AG04449 (cell line): ENCODE data around the gene PCDH8.

Source experiments
- CTCF ChIA-PET: fragments of 350-600 bp; formaldehyde crosslinking; extraction: SDS; loops from one replicate; lab custom pipeline; 2021; ENCODE audit warnings: antibody characterized with exemption; lab: Yijun Ruan, JAX
- POLR2A ChIA-PET: fragments of 400-600, 350-600 bp; formaldehyde crosslinking; extraction: SDS; loops from one replicate; lab custom pipeline; 2020; ENCODE audit warnings: antibody characterized with exemption, inconsistent platforms; lab: Yijun Ruan, JAX
- DNase-seq: peaks from one replicate; pipeline ENCODE4 v3.0.0-alpha.2; 2010; ENCODE audit warnings: low read depth, low spot score
- H3K4me3 ChIP-seq: 2 replicates; pipeline ENCODE4 v1.5.1; 2011; ENCODE audit warnings: low read depth, mild to moderate bottlenecking, control low read depth, low read length
- TF ChIP-seq, protein P1 (sequence below): IDR thresholded peaks from one replicate; pipeline ENCODE4 v1.5.1; 2011; ENCODE audit warnings: mild to moderate bottlenecking, moderate library complexity, low read length, control low read depth, inconsistent platforms; ENCODE audit not compliant: insufficient read depth; ENCODE audit errors: missing control alignments

The PCDH8 gene

DNA sequence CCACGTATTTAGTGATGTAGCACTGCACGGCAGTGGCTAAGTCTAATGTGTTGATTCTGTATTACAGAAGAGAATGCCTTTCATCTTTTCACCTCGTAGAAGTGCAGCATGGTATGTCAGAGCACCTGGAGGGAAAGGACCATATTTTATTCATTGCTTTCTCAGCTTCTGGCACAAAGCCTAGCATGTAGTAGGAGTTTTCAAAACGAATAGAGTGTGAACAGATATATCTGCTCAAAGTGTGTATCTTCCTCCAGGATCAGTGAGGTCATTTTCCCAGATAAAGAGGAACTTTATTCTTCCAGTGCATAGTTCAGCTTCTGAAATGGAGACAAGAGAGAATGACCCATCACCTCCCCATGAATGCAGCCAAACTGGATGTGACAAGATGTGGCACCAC lies 21.2 kb upstream of the PCDH8 start:
- no peak for DNase-seq
- TF ChIP-seq, protein P1, sequence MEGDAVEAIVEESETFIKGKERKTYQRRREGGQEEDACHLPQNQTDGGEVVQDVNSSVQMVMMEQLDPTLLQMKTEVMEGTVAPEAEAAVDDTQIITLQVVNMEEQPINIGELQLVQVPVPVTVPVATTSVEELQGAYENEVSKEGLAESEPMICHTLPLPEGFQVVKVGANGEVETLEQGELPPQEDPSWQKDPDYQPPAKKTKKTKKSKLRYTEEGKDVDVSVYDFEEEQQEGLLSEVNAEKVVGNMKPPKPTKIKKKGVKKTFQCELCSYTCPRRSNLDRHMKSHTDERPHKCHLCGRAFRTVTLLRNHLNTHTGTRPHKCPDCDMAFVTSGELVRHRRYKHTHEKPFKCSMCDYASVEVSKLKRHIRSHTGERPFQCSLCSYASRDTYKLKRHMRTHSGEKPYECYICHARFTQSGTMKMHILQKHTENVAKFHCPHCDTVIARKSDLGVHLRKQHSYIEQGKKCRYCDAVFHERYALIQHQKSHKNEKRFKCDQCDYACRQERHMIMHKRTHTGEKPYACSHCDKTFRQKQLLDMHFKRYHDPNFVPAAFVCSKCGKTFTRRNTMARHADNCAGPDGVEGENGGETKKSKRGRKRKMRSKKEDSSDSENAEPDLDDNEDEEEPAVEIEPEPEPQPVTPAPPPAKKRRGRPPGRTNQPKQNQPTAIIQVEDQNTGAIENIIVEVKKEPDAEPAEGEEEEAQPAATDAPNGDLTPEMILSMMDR = no peak
- H3K4me3 ChIP-seq = no peak overlapping the region
- POLR2A ChIA-PET = no interaction called here
- CTCF ChIA-PET = no interaction called here

DNA sequence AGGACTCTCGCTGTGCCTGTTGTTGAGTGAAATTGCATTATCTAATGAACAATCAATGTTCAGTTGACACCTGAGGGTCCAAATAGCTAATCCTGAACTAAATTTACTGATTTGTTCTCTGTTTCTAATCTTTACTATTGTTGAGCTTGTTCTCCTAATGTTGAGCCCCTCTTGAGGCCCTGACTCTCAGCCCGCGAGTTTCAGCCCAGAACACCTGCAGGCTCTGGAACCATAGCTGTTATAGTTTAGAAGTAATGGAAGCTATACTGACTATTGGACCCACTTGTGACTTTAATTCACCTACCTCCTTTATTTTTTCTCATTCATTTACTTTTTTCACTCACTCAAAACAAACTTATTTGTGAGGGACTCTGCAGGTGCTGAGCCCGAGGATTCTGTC lies 20.6 kb upstream of the PCDH8 start:
- POLR2A ChIA-PET = no interaction called here
- DNase-seq = no peak
- no peak overlapping the region for H3K4me3 ChIP-seq
- TF ChIP-seq, protein P1 = no peak
- CTCF ChIA-PET = no interaction called here

DNA sequence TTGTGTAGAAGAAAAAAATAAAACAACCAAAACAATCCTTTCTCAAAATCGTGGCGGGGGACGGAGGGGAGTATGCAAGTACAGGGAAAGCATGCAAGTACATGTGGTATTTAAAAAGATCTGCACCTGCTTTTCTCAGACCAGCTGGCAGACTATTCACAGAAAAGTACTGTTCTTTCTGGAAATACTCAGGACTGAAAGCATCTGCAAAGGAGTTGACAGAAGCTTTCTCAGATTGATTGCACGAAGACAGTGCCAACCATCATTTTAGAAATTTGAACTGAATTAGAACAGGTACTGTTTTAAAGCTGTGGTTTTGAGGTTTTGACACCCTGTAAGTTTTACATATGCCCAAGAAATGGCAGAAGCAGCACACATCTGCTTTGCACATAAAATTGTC lies 19.8 kb upstream of the PCDH8 start:
- TF ChIP-seq, protein P1 = no peak
- POLR2A ChIA-PET = no interaction called here
- no peak for DNase-seq
- CTCF ChIA-PET = no interaction called here
- H3K4me3 ChIP-seq = no peak overlapping the region

DNA sequence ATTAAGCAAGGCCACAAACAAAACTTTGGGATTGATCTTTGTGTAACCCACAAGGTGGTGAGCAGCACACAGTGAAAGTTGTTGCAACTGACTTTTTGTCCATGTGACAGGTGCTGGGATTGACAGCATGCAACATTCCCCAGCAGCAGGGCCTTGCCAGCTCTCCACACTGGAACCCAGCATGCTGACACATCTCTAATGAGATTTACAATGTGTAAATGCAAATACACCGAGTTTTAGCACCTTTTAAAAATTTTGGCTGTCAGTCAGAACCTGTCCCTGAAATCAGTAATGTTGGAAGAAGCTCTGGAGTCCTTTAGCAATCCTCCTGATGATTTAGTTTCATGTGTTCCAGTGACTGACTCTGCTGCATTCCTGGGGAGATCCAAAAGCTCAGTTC lies 16.5 kb upstream of the PCDH8 start:
- ChIA-PET POLR2A (no interaction called here), CTCF (no interaction called here)
- no peak overlapping the region for H3K4me3 ChIP-seq
- no peak for DNase-seq
- TF ChIP-seq, protein P1 = no peak

DNA sequence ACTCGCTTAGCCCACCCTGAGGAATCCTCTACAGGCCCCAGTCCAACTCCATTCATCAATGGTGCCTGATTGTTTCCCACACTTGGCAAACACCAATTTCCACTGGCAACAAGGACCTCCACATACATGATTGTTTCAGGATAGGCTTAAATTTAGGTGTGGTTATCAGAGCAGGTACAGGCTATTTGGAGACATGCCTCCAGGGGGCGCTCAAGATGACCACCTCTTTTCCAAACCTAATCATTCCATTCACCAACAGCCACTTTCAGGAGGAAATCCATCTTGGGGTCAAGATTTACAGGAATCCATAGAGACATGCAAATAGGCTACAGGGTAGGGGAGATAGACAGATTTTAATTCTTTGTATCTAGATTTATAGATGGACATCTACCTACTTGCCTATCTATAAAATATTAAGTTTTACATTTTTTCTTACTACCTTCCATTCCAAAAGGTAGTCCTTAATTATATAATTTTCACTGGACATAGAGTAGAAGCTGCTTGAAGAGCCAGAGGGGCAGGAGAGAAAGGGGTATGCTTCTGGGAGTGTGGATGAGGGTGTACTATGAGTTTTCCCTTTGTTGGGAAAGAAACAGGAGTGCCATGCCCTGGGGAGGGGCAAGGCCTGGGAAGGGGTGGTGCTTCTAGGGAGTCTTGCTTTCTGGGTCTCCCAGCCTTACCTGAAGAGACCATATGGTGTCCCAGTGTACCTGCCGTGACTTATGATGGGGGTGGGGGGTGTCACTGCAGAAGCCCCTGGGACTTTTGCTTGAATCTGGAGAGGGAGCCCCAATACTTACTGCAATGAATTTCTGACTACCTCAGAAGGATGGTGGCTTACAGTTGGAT lies 14.1 kb upstream of the PCDH8 start:
- CTCF ChIA-PET = no interaction called here
- DNase-seq = no peak
- TF ChIP-seq, protein P1 = peak; percentile 31

DNA sequence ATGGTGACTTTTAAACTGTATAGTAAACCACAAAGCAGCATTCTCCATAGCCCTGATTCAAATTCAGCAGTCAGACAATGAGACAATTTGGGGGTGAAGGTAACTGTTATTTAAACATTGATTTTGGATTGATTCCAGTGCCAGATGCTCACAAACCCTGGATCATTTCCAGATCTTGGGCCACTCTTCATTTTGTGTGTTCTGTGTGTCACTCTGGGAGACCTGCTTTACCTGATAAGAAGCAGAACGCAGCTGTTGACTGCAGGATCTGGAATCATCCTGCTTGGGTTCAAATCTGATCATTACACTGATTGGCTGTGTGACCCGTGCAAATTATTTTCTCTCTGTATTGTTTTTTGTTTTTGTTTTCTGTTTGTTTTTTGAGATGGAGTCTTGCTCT lies 4.0 kb upstream of the PCDH8 start:
- ChIA-PET CTCF (no interaction called here), POLR2A (no interaction called here)
- DNase-seq = no peak
- H3K4me3 ChIP-seq = no peak overlapping the region
- TF ChIP-seq, protein P1 = no peak

More for the DNA sequence above, 14.1 kb upstream of the PCDH8 start:
- no peak overlapping the region for H3K4me3 ChIP-seq
- POLR2A ChIA-PET = no interaction called here
